Neural cell (in vitro differentiated cells): ENCODE measurements around the gene ZAP70. TPM values are rescaled to one million over a fixed set of nuclear protein-coding genes. Genes with fewer than 3 reads are reported as not detected.

Experiments
- H2AFZ ChIP-seq: fragments of 200-600, 300-800 bp; sonication (generic), shearing (Covaris generic); 2 replicates; pipeline ENCODE4 v1.6.0; 2014; ENCODE audit warnings: low read depth, mild to moderate bottlenecking, antibody characterized with exemption, low read length, moderate library complexity
- H3F3A ChIP-seq: fragments of 200-600 bp; shearing (Covaris generic); 2 replicates; pipeline ENCODE4 v1.6.1; 2016; ENCODE audit warnings: mild to moderate bottlenecking, moderate library complexity, mixed read lengths, antibody characterized with exemption, low read length; ENCODE audit not compliant: insufficient read depth, poor library complexity, severe bottlenecking
- H3K27ac ChIP-seq: fragments of 200-600, 300-800 bp; sonication (generic), shearing (Covaris generic); 2 replicates; pipeline ENCODE4 v1.5.1; 2014; ENCODE audit warnings: mild to moderate bottlenecking, low read length, moderate library complexity
- H3K27me3 ChIP-seq: fragments of 300-800, 200-600 bp; sonication (generic), shearing (Covaris generic); 2 replicates; pipeline ENCODE4 v1.6.0; 2014; ENCODE audit warnings: mild to moderate bottlenecking, low read depth, low read length, moderate library complexity; ENCODE audit not compliant: insufficient read depth
- H3K36me3 ChIP-seq: fragments of 300-800, 200-600 bp; sonication (generic), shearing (Covaris generic); 2 replicates; pipeline ENCODE4 v1.5.1; 2014; ENCODE audit warnings: mild to moderate bottlenecking, antibody characterized with exemption, low read length, moderate library complexity; ENCODE audit not compliant: insufficient read depth
- H3K4me2 ChIP-seq: fragments of 300-800, 200-600 bp; sonication (generic), shearing (Covaris generic); 2 replicates; pipeline ENCODE4 v1.6.0; 2014; ENCODE audit warnings: mild to moderate bottlenecking, low read length
- H3K4me3 ChIP-seq: fragments of 300-800, 200-600 bp; sonication (generic), shearing (Covaris generic); 2 replicates; pipeline ENCODE4 v1.5.1; 2014; ENCODE audit warnings: mild to moderate bottlenecking, low read length, moderate library complexity
- H3K79me2 ChIP-seq: fragments of 200-600 bp; shearing (Covaris generic); replicated peaks from 2 replicates; pipeline ENCODE4 v1.6.0; 2014; ENCODE audit warnings: mild to moderate bottlenecking, low read length, moderate library complexity; ENCODE audit not compliant: insufficient read depth
- H3K9ac ChIP-seq: fragments of 300-800, 200-600 bp; sonication (generic), shearing (Covaris generic); 2 replicates; pipeline ENCODE4 v1.6.1; 2016; ENCODE audit warnings: mild to moderate bottlenecking, low read length, mixed read lengths
- H3K9me2 ChIP-seq: fragments of 200-600 bp; shearing (Covaris generic); 2 replicates; pipeline ENCODE4 v1.6.1; 2016; ENCODE audit warnings: mild to moderate bottlenecking, low read length, mixed read lengths; ENCODE audit not compliant: insufficient read depth
- H3K9me3 ChIP-seq: fragments of 200-600, 300-800 bp; sonication (generic), shearing (Covaris generic); 2 replicates; pipeline ENCODE4 v1.6.1; 2016; ENCODE audit warnings: mild to moderate bottlenecking, mixed run types, low read length, moderate library complexity, mixed read lengths
- H4K20me1 ChIP-seq: fragments of 200-600 bp; shearing (Covaris generic); 2 replicates; pipeline ENCODE4 v1.6.1; 2016; ENCODE audit warnings: mild to moderate bottlenecking, mixed run types; ENCODE audit not compliant: insufficient read depth
- CTCF ChIP-seq: fragments of 450-650 bp; IDR thresholded peaks from 2 replicates; pipeline ENCODE4 v1.5.1; 2014; ENCODE audit warnings: antibody characterized with exemption, mild to moderate bottlenecking, moderate library complexity; ENCODE audit not compliant: poor library complexity, severe bottlenecking
- EP300 ChIP-seq: fragments of 450-650 bp; conservative IDR thresholded peaks from 2 replicates; pipeline ENCODE4 v1.6.1; 2014; ENCODE audit warnings: antibody characterized with exemption, mild to moderate bottlenecking, moderate library complexity; ENCODE audit not compliant: poor library complexity, severe bottlenecking
- EZH2 ChIP-seq: fragments of 200-600, 300-800 bp; shearing (Covaris generic), sonication (generic); IDR thresholded peaks from 2 replicates; pipeline ENCODE4 v1.6.1; 2014; ENCODE audit warnings: antibody characterized with exemption, low read length, borderline replicate concordance, mild to moderate bottlenecking; ENCODE audit not compliant: insufficient read depth, poor library complexity, severe bottlenecking
- MXI1 ChIP-seq: fragments of 450-650 bp; conservative IDR thresholded peaks from 2 replicates; pipeline ENCODE4 v1.6.1; 2014; ENCODE audit warnings: antibody characterized with exemption, mild to moderate bottlenecking; ENCODE audit not compliant: poor library complexity, severe bottlenecking
- POLR2AphosphoS5 ChIP-seq: IDR thresholded peaks from 2 replicates; pipeline ENCODE4 v1.6.1; 2012
- RAD21 ChIP-seq: fragments of 450-650 bp; conservative IDR thresholded peaks from 2 replicates; pipeline ENCODE4 v1.6.1; 2014; ENCODE audit warnings: antibody characterized with exemption, mild to moderate bottlenecking, moderate library complexity
- SMC3 ChIP-seq: fragments of 450-650 bp; conservative IDR thresholded peaks from 2 replicates; pipeline ENCODE4 v1.6.1; 2014; ENCODE audit warnings: antibody characterized with exemption, mild to moderate bottlenecking, moderate library complexity; ENCODE audit not compliant: poor library complexity
- TAF1 ChIP-seq: IDR thresholded peaks from 2 replicates; pipeline ENCODE4 v1.6.1; 2012; ENCODE audit warnings: low read depth
- polyA plus RNA-seq: library from polyadenylated mRNA; depleted of rRNA; stranded (reverse); fragments of >200 nt; gene quantifications from 2 replicates; pipeline ENCODE4 v1.2.3, GENCODE V29; 2014
- TF ChIP-seq, protein P1 (sequence below): IDR thresholded peaks from 2 replicates; pipeline ENCODE4 v1.6.1; 2012; ENCODE audit warnings: borderline replicate concordance

Gene ZAP70
- polyA plus RNA-seq, 1 donor from 2014 or later, result 0.59 TPM

DNA sequence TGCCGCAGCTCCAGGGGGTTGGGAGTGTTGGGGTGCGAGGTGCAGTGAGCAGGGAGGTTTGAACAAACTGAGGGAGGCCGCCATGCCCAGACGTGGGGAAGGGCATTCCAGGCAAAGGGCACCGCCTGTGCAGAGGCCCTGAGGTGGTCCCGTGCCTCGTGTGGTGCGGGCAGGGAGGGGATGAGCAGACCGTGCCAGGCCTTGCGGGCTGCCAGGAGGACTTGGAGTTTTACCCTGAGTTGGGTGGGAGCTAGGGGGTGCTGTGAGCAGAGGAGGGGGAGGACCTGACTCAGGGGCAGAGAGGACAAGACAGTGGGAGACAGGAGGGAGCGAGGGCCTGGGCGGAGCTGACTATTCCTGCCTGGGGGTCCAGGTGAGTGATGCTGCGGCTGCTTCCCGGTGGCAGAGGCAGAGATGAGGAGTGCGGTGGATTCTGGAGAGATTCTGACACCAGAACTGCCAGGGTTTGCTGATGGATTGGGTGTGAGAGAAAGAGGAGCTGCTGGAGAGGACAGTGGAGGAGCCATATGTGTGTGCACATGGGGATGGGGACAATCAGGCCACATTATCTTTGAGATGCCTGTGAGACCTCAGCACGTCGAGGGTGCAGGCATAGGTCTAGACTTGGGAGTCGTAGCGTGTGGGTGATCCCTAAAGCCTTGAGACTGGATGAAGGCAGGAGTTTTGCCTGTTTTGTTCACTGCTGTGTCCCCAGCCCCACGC is 23.4 kb downstream of the ZAP70 start:
- TF ChIP-seq CTCF (no peak), SMC3 (no peak), EP300 (no peak)
- TF ChIP-seq, protein P1, sequence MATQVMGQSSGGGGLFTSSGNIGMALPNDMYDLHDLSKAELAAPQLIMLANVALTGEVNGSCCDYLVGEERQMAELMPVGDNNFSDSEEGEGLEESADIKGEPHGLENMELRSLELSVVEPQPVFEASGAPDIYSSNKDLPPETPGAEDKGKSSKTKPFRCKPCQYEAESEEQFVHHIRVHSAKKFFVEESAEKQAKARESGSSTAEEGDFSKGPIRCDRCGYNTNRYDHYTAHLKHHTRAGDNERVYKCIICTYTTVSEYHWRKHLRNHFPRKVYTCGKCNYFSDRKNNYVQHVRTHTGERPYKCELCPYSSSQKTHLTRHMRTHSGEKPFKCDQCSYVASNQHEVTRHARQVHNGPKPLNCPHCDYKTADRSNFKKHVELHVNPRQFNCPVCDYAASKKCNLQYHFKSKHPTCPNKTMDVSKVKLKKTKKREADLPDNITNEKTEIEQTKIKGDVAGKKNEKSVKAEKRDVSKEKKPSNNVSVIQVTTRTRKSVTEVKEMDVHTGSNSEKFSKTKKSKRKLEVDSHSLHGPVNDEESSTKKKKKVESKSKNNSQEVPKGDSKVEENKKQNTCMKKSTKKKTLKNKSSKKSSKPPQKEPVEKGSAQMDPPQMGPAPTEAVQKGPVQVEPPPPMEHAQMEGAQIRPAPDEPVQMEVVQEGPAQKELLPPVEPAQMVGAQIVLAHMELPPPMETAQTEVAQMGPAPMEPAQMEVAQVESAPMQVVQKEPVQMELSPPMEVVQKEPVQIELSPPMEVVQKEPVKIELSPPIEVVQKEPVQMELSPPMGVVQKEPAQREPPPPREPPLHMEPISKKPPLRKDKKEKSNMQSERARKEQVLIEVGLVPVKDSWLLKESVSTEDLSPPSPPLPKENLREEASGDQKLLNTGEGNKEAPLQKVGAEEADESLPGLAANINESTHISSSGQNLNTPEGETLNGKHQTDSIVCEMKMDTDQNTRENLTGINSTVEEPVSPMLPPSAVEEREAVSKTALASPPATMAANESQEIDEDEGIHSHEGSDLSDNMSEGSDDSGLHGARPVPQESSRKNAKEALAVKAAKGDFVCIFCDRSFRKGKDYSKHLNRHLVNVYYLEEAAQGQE, result no peak
- Histone ChIP-seq H3K9ac (no peak overlapping the region), H3K9me3 (no peaks in the 10 kb centered on the region), H4K20me1 (no peaks in the 10 kb centered on the region), H3K4me3 (no peak overlapping the region), H2AFZ (no peak overlapping the region), H3K36me3 (no peaks in the 10 kb centered on the region), H3K27ac (no peak overlapping the region), H3K27me3 (no peaks in the 10 kb centered on the region), H3K4me2 (no peak overlapping the region), H3K9me2 (no peaks in the 10 kb centered on the region), H3F3A (no peaks in the 10 kb centered on the region), H3K79me2 (no peaks in the 10 kb centered on the region)

DNA sequence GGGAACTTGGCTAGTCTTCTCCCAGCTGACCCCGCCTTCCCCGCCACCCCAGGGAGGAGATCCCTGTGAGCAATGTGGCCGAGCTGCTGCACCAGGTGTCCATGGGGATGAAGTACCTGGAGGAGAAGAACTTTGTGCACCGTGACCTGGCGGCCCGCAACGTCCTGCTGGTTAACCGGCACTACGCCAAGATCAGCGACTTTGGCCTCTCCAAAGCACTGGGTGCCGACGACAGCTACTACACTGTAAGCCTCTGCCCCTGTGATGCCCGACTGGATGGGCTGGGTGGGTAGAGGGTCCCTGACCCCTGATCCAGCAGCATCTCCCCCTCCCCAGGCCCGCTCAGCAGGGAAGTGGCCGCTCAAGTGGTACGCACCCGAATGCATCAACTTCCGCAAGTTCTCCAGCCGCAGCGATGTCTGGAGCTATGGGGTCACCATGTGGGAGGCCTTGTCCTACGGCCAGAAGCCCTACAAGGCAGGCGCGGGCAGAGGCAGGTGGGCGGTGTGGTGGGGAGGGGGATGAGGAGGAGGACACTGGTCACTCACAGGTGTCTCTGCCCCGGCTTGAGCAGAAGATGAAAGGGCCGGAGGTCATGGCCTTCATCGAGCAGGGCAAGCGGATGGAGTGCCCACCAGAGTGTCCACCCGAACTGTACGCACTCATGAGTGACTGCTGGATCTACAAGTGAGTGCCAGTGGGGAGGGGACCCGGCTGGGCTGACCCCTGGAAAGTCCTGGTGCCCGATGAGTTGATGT is 24.2 kb downstream of the ZAP70 start:
- no peaks in the 10 kb centered on the region for H3K36me3 ChIP-seq

More for the DNA sequence above, 24.2 kb downstream of the ZAP70 start:
- Histone ChIP-seq H3K9me2 (no peaks in the 10 kb centered on the region), H3K9me3 (no peaks in the 10 kb centered on the region), H3K4me2 (no peak overlapping the region), H3K79me2 (no peaks in the 10 kb centered on the region), H2AFZ (no peak overlapping the region), H3F3A (no peaks in the 10 kb centered on the region), H3K27me3 (no peaks in the 10 kb centered on the region), H3K9ac (no peak overlapping the region), H3K27ac (no peak overlapping the region), H3K4me3 (no peak overlapping the region), H4K20me1 (no peaks in the 10 kb centered on the region)
- no peak for TF ChIP-seq SMC3
- TF ChIP-seq EP300, result no peak
- no peak for TF ChIP-seq TAF1
- TF ChIP-seq EZH2, result no peak
- no peak for TF ChIP-seq RAD21
- TF ChIP-seq POLR2AphosphoS5, result no peak
- TF ChIP-seq, protein P1, result no peak
- TF ChIP-seq CTCF, result no peak
- TF ChIP-seq MXI1, result no peak
